NCI-H2196 (cell line): Measurements from ENCODE around the gene KIAA0513.
"Not testable (repeated sequence)": the region's sequence is repeated elsewhere in the genome, so short reads cannot be mapped to it uniquely, and the experiment has no call there.

Experiments used
- DNase-seq: peaks from one replicate; lab custom pipeline; 2025; ENCODE audit not compliant: unreplicated experiment; lab: John Stamatoyannopoulos, UW

KIAA0513 gene

DNA sequence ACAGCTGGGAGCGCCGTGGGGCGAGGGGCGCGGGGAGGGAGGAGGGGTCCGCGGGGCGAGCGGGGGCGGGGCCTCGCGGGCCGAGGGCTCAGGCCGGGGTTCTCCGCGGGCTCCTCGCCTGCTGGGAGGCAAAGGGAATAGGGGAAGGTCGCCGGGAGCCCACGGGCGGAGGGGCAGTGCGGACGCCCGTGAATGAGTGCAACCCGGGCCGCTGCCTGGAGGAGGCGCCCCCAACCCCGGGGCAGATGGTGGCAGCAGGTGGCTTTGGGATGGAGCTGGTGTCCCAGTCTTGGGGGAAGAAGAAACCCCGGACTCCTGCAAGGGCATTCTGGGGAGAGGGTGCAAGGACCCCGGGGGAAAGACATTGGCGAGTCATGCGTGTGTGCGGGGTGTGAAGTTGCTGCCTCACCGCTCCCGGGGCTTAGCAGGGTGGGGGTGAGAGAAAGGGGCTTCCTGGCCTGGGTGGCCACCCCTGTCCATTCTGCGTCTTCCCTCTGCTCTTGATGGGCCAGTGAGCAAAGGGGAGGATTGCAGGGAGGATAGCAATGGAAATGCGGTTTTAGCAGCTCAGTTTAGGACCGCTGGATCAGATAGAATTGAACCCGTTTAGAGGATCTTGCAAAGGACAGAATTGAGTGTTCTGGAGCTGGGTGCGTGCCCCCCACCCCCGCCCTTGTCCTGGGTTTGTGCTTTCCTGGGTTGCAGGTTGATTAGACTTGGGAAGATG, 526 bp downstream of the KIAA0513 start:
- no peak for DNase-seq

GRCh38 chr16:85028685-85029407, 1.3 kb downstream of the KIAA0513 start:
- no peak for DNase-seq

GRCh38 chr16:85029408-85029784, 1.8 kb downstream of the KIAA0513 start:
- DNase-seq: no peak

DNA sequence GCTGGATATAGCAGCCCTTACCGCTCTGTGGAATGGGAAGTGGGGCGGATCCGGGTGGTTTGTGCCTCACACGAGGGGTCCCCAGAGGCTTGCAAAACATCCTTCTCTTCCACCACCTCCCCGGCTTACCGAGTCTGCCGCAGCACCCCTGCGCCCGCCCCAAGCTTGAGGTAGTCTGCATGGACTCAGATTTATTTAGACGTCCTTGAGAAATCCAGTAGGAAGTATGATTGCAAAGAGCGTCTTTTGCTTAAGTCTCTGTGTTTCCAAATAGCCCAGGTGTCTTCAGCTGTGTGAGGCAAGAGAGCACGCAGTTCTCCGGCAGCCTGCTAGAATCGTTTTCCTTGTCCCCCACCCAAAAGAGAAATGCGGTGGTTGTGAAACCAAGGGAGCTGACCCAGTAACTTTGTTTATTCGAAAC, 2.4 kb downstream of the KIAA0513 start:
- no peak for DNase-seq

DNA sequence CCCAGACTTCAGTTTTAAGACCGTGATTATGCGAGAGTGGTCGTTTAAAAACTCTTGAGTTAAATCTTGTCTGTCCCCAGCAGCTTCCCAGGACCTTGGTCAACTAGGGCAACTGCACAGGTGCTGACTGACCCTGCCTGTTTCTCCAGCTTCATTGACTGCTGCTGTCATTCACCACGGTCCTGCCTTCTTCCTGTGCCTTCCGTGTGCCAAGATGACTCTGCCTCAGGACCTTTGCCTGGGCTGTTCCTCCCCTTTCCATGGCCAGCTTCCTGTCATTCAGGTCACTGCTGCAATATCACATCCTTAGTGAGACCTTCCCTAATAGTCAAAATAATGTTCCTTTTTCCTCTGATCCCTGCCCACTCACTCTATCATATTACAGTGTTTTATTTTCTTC, 3.9 kb downstream of the KIAA0513 start:
- DNase-seq: no peak

DNA sequence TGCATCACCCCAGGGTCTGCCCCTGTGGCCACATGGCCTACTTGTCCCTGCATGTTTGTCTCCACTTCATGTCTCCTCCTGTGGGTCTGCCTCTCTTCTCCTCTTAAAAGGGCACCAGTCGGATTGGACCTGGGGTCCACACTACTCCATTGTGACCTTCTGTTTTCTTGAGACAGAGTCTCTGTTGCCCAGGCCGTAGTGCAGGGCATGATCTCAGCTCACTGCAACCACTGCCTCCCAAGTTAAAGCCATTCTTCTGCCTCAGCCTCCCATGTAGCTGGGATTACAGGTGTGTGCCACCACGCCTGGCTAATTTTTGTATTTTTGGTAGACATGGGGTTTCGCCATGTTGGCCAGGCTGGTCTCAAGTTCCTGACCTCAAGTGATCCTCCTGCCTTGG, 4.6 kb downstream of the KIAA0513 start:
- DNase-seq: not testable (repeated sequence)

DNA sequence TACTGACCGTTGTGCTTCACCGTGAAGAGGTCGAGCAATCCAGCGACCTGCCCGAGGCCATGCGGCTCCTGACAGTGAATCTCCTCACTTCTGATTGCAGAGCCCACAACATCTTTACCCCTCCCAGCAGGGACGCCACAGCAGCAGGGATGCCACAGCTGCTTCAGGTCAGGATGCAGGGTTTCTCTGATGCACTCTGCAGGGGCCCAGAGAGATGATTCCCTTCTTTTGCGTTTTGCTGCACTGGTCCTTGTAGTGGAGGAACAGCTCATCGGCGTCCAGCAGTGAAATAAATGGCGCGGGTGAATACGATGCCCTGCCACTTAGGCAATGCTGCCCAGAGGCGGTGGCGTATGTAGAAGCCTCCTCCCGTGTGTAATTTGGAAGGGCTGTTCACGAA, 5.6 kb downstream of the KIAA0513 start:
- DNase-seq: no peak

DNA sequence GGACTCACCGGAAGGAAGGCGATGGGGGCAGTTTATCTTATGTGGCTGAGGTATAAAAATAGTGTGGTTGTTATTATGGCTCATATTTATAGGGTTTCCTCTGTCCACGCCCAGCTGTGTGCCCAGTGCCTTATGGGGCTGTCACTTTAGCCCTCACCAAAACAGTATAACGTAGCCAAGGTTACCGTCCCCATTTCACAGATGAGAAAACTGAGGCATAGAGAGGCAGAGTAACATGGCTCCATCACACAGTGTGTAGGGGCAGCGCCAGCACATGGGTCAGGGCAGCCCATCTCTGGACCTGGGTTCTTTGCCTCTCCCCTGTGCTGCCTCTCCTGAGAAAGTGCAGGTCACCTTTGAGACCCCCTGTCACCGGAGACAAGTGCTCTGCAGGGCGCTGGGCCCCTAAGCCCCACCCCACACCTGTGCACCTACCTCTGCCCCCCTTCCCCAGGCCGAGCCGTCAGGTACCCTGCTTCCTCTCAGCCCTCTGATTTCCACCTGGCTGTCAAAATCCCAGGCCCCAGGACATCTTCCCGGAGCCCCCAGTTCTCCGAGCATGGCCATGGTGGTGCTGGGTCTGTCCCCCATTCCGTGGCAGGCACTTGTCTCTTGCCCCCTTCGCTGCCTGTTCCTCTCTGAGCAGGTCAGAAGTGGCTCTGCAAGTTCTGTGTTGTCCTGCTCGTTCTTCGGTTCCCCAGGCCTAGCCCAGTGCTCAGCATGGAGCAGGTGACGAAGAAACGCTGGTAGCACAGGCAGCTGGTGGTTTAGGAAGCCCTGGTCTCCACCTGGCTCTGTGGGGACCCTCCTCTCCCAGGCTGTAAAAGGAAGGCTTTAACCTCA, 7.2 kb downstream of the KIAA0513 start:
- no peak for DNase-seq

DNA sequence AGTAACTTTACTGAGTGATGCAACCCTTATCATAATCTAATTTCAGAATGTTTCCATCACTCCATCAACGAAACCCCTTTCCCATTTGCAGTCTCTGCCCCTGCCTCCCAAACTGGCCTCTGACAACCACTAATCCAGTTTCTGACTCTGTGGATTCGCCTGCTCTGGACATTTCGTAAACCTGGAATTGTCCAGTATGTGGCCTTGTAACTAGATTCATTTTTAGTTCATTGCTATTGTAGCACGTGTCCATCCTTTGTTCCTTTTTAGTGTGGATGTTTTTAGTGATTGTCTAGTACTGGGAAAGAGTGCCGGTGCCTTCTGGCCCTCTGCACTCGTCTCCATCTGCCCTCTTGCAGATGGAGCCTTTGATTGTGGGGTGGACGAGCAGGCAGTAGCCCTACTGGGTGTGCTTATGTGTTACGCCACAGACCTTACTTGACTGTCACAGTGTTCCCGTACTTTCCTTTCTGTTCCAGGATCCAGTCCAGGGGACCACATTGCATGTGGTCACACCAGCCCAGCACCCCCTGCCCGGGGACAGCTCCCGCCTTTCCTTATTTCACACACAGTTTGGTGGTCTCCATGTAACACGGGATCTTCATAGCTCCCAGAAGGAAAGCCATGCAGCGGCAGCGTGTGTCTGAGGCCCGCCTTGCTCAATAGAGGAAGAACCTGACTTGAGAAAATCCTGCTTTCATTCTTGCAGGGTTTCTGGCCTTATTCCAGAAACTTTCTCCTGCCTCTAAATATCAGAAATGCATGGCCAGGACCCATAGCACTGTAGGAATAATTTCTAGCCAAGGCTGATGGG, 8.8 kb downstream of the KIAA0513 start:
- no peak for DNase-seq

- DNase-seq: peak; percentile 23
Observed at GRCh38 chr16:85037050-85037410, 9.4 kb downstream of the KIAA0513 start.

- no peak for DNase-seq
Observed at GRCh38 chr16:85037721-85038120, 10.1 kb downstream of the KIAA0513 start.

DNA sequence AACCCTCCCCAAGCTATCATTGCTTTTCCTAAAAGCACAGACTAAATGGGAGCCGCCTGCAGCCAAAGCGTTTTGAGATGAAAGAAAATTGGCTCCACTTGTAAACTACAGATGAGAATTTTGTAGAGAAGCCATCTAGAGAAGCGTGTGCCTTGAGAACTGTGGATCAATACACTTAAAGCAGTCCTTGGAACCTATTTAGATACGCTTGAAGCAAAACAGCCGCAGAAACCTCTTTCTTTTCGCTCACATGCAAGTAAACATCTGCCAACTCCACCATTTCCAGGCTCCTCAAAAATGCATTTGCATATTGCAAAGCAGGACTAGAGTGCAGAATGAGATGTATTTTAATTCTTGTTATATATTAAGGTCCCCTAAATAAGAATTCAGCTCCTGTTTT, 13.1 kb downstream of the KIAA0513 start:
- no peak for DNase-seq

- DNase-seq: no peak
Observed at GRCh38 chr16:85041219-85042166, 13.9 kb downstream of the KIAA0513 start.

- DNase-seq: no peak
Observed at GRCh38 chr16:85042167-85042526, 14.6 kb downstream of the KIAA0513 start.

DNA sequence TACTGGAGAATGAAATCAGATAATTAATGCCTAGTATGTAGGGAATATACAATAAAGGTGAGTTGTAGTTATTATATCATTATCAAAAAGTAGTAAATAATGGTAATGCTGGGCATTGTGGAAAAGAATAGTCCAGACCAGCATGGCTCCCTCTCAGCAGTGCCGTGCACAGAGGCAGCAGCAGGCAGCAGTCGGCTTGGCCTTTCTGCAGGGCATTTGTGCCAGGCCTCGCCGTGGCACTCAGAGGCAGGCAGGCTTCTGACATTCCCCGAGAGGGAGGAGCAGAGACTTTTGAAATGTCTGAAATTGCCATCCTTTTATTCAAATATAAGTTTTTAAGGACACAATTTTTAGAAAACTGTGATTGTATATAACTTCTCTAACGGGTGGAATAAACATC, 15.0 kb downstream of the KIAA0513 start:
- no peak for DNase-seq

DNA sequence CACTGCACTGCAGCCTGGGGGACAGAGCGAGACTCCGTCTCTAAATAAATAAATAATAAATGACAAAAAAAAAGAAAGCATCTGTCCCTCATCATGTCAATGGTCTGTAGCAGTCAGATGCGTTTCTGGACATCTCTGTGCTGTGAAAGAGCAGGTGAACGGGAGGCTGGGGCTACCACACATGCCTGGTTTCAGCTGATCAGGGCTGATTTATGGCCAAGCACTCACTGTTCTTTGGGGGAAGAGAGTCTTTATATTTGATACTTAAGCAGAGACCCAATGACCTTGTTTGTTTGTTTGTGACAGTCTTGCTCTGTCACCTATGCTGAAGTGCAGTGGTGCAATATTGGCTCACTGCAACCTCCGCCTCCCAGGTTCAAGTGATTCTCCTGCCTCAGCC, 17.5 kb downstream of the KIAA0513 start:
- no peak for DNase-seq

GRCh38 chr16:85045641-85046471, 18.3 kb downstream of the KIAA0513 start:
- DNase-seq: no peak

GRCh38 chr16:85046472-85046916, 18.9 kb downstream of the KIAA0513 start:
- DNase-seq: no peak
